HL-60/S4 treated with phorbol 12-myristate 13-acetate at 8.2 ng/mL for 4 days and 3 days (cell line): Measurements from ENCODE around the gene DCHS2.

ENCODE experiments used
- in situ Hi-C: fragments of 300-500 bp; cut with MboI; formaldehyde crosslinking; loops from 2 replicates; pipeline ENCODE4 v1.15.0; 2022; ENCODE audit warnings: low sequenced_read_pairs

Gene DCHS2

DNA sequence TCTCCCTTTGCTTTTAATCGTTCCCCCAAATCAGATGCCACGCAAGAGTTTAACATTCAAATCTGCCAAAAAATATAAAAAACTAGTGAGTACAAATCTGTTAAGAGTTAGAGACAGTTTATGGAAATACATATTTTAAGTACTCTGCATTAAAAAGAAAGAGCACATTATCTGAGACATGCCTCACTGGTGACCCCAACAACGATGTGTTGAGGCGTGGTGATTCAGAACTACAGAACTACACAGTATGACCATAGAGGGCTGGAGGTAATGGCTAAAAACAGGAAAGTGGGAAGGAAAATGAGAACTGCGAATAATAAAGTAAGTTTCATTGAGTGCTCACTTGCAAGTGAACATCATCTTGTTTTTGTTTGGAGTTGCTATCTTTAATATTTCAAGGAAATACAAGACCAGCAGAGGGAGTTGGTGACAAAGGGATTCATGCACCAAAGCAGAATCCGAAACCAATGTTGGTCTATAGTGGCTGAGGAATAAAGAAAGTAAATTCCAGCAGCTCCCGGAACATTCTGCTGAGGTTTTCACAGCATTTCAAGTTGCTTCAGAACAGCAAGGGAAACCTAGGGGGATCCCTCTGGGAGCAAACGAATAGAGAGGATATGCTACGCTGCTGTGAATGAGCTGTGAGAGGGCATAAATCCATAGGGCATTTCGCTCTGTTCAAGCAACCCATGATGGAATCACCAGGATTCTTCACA is 92.2 kb downstream of the DCHS2 start:
- in situ Hi-C loops, result no loop called here

DNA sequence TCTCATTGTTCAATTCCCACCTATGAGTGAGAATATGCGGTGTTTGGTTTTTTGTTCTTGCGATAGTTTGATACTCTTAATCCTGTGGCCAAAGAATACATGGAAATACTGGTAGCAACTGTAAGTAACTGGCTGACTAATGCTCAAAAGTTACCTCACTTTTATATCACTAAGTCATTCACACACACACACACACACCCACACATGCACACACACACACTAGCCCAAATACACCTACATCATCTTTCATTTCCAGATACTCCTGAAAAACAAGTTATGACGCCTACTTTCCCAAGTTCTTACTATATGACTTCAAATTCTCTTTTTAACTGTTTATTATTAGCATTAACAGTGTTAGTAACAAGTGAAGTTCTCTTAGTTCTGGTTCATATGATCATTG is 101.3 kb downstream of the DCHS2 start:
- in situ Hi-C loops, result no loop called here

DNA sequence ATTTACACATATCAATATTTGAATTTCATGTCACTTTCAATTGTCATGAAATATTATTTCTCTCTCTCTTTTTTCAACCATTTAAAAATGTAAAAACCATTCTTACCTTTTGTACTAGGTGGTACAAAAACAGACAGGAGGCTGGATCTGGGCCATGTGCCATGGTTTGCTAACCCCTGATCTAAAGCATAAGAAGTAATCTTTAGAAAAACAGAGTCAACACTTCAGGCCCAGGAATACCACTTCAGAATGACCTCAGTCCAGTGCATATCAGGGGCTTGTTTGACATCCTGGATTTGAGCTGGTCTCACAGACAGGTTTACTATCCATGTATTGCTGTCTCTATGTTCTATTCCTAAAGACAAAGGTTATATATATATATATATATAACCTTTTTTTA is 102.5 kb downstream of the DCHS2 start:
- in situ Hi-C loops, result no loop called here

DNA sequence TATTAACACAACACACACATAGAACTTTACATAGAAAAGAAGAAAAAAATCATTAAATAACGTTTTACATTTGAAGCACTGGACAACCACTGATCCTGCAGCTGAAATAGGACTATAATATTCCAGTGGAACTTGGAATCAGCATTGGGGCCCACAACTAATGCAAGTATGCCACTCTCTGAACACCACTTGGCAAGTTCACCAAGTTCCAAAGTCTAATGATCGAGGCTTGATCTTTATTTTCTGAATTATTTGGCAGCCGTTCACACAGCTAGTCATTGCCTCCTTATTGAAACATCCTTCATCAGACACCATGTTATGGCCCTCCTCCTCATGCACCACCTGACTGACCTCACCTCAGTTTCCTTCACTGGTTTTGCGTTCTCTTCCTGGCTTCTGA is 107.6 kb downstream of the DCHS2 start:
- in situ Hi-C loops, result no loop called here

DNA sequence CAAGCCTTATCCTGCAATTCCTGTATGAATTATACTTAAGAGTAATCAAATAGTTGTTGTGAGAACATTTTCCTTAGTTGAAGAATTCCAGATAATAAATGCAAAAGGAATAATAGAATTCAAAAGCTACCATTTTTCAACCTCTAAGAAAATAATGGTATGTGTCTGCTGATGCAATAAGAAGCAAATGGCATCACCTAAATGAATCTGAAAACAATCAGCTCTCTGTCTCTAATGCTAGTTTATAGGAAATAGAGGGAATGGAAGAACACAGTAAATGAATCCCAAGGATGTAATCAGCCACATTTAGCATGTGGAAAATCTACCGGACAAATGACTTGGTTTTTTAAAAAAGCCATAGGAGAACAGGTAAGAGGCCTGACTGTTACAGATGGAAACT is 115.1 kb downstream of the DCHS2 start:
- in situ Hi-C loops, result no loop called here

DNA sequence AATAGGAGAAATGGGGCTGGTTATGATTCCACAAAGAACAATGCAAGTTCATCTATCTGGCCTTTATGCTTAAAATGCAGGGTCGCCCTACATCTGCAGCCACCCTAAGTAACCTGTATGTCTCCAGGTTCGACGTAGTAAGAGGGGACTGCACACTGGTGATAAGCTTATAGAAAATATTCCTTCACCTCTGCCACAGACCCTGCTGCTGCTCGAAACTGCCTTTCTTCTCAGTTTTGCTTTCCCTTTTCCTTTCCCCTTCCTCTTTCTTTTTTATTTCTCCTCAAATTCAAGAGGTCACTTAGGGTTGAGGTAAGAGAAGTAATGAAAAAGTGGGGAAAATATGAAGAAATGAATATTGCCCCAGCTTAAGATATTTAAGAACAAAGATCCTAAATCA is 123.5 kb downstream of the DCHS2 start:
- in situ Hi-C loops, result no loop called here

DNA sequence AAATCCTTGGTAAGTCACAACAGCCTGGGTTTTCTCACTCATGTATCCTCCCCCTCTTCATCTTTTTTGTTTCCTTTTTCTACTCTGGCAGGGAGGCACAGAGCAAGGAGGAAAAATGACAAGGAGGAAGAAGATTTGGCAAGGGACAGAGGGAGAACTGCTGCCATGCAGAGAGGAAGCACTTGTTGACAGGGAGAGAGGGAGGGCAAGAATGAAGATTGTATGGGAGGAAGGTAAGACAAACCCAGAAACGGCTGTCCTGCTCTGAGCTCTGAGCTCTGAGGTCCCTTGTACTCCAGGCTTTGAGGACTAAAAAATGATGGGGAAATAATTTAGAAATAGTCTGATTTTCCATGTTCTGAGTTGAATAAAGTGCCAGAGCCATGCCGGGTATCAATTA is 123.9 kb downstream of the DCHS2 start:
- in situ Hi-C loops, result no loop called here

DNA sequence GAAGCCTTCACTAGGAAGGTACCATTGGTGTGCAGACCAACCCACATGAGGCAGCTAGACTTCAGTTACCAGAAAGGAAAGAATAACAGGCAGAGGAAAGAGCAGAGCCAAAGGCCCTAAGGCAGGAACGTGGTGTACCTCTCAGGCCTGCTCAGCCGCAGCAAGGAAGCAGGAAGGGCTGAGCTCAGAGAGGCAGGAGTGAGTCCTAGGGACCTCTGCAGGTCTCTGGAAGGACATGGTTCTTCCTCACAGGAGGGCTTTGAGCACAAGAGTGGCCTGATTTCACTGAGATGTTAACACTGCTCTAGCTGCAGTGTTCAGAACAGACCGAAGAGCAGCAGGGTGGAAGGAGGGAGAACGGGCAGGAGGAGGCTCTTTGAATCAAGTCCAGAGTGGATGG is 124.6 kb downstream of the DCHS2 start:
- in situ Hi-C loops, result no loop called here

DNA sequence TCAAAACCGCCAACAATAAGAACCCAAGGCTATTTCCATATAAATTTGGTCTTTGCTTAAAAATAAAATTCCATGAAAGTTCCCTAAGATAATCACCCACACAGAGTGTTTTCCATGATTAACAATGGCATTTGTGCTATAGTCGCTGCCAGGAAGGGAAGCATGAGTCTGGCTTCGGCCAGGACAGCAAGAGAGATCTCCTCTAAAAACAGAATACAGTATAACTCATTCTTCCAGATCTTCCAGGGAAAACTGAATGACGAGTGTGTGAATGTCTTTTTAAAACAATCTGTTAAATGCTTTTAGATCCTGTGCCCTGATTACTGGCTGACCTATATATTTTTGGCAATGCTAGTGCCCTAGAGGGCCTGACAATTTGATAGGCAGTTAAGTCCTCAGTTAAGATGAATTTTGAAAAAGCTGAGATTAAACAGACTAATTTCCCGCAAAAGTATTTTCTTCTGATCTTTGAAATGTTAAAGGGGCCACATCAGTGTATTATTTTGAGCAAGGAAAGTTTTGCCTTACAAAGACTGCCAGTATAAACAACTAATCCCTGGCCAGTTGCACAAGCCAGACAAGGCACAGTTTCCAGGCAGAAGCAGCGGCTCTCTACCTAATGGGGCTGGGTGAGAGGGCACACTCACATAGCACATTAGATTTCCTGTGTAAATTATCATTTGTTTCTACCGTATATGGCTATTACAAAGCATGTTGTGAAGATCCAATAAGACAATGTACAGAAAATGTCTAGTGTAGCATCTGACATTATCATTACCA is 127.3 kb downstream of the DCHS2 start:
- in situ Hi-C loops, result no loop called here

DNA sequence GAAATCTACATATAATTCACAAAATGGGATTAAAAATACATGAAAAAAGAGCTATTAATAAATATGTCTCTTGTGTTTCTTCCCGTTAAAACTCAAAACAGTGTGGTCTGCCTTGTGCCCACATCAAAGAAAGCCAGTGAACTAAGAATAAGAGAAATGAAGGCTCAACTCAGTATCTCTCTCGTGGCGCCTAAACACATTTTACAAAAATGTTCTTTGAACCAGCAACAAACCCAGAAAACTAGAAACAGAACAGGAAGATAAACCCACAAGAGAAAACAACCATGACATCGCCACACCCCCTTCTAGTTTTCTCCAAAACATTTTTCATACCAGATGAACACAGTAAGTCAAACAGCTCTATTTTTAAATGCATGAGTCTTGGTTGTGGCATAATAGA is 130.1 kb downstream of the DCHS2 start:
- in situ Hi-C loops, result no loop called here

DNA sequence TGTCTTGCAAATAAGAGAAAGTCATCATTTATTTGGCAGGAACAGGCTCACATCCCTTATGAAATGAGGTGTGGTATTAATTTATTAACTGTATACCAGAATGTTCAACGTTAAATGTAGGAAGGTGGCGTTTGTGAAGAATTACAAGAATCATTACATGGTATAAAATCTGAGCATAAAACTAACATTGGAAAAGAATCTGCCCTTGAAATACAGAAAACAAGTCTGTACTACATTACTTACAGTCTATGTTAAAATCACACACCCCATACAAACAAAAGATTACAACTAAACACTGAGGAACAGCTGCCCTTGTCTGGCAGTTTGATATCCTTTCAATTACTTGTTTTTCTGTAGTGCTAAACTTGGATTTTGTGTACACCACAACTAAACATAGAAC is 131.1 kb downstream of the DCHS2 start:
- in situ Hi-C loops, result no loop called here

DNA sequence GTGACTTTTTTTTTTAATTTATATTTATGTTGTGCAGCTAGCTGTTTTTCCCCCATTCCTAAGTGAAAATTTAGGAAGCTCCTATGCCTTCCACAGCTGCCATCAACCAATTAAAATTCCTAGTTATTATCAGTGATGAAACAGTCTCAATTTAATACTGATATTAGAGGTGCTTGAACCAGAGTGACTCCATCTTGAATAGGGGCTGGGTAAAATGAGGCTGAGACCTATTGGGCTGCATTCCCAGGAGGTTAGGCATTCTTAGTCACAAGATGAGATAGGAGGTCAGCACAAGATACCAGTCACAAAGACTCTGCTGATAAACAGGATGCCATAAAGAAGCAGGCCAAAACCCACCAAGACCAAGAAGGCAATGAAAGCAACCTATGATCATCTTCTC is 136.7 kb downstream of the DCHS2 start:
- in situ Hi-C loops, result no loop called here

DNA sequence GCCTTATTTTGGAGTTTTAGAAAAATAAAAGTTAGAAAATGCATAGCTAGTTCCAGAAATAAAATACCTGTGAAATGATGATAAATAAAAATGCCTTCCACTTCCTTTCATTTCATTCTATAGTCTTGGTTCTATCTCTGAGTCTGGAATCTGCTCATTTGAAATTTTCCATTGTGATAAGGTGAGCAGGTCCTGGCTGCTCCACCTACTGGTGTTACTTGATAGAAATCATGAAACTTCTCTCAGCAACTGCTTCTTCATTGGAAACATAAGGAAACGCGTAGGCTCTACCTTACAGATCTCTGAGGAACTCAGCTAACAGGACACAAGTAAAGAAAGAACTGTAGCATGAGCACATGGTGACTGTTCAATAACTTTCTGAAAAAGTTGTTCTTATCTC is 141.8 kb downstream of the DCHS2 start:
- in situ Hi-C loops, result no loop called here

DNA sequence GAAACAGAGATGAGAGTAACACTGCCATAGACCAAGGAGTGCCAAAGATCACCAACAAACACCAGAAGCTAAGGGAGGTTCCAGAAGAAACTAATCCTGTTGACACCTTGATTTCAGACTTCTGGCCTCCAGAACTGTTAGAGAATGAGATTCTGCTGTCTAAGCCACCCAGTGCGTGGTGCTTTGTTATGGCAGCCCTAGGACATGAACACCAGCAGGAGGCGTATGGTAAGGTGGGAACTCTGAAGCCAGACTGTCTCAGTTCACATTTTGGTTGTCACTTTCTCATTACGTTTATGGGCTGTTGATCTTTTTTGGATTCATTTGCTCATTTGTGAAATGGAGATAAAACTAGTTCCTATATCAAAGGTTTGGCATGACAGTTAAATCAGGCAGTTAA is 142.9 kb downstream of the DCHS2 start:
- in situ Hi-C loops, result no loop called here

DNA sequence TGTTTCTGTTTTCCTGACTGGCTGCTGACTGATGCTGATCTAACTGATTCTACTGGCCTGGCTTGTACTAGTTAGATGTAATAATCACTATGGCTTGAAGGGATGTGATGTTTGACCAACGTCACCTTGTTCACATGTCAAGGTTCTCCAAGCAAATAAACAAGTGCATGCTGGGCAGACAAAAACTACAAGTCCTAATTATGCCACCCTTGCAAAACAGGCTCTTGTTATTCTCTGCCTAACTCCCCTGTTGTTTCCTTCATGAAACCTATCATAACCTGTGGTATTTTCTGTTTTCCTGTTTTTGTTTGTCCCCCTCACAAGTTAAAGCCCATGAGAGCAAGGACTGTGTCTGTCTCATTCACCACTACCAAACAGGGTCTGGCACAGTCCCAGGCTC is 146.2 kb downstream of the DCHS2 start:
- in situ Hi-C loops, result no loop called here

DNA sequence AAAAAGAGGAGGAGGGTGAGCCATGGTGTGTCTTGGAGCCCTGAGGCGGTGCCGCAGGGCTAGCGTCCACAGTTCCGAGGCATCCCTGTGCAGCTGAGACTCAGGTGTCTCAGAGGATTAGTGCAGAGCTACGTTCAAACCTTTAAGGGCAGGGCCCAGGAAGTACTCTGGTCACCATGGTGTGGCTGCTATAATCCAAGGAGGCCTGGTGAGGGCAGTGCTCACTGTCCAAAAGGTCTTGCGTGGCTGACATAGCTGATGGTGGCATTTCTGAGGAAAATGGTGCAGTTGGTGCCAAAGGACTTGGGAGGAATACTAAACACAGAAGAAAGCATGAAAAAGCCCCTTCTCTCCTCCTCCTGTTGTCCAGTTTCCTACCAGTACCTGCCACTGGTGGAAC is 146.9 kb downstream of the DCHS2 start:
- in situ Hi-C loops, result no loop called here

DNA sequence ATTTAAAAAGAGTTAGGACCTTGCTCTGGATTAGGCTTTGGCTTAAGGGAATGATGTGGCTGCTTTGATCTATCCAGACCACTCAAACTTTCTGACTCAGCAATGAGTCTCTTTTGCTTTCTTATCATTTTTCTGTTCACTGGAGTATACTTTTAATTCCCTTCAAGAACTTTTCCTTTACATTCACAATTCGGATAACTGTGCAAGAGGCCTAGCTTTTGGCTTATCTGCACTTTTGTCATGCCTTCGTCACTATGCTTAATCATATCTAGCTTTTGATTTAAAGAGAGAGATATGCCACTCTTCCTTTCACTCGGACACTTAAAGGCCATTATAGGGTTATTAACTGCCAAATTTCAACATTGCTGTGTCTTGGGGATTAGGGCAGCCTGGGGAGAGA is 147.9 kb downstream of the DCHS2 start:
- in situ Hi-C loops, result no loop called here

DNA sequence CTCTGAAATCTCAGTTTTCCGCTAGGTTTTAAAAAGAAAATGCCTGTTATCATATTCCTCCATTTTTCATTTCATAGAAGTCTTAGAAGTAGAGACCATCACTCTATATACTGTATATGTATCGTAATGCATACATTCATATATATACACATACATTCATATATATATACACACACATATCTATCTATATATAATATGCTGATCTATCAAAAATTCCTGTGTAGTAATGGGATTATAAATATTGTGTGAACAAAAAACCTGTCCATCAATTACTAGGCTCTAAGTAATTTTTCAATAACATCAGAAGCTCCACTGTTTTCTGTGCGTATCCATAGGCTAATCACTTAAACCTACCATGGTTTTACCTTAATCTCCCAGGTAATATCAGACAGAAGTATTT is 150.2 kb downstream of the DCHS2 start:
- in situ Hi-C loops, result no loop called here

DNA sequence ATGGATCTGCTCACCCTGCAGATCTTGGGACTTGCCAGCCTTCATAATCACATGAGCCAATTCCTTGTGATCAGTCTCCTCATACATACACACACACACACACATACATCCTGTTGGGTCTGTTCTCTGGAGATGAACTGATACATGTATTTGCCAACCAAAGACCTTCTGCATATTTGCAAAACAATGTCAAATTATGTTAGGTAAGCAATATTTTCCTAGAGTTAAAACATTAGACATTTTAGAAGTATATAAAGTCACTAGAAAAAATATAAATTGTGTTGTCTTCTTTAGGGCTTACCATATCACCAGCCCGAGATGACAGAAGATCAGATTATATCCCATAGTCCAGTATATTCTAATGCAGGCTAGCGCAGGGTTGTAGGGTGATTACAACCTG is 156.0 kb downstream of the DCHS2 start:
- in situ Hi-C loops, result no loop called here

DNA sequence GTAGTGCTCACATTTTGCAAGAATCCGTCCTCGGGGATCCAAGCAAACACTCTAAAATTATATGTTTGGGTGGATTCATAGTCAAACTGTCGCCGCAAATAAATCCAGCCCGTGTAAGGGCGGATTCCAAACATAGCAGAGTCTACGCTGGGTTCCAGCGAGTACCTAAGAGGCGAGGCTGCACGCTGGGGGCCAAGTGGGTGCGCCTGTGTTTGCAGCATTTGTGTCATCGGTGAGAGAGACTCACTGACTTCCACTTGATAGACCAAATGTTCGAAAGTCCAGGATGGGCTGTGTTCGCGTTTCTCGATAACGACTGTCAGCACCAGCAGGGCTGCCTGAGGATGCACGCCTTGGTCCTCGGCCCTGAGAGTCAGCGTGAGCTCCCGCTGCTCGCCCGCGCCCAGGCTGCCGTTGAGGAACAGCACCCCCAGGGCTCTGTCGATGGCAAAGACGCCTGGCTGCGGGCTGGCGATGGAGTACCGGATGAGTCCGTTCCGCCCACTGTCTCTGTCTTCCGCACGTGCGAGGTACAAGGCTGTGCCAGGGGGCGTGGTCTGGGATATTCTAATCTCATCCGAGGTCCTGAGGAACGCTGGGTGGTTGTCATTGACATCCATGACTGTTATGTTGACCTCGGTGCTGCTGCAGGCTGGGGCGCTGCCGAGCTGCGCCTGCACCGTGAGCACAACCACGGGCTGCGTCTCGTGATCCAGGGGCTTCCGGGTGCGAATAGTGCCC is 158.7 kb downstream of the DCHS2 start:
- in situ Hi-C loops, result no loop called here

DNA sequence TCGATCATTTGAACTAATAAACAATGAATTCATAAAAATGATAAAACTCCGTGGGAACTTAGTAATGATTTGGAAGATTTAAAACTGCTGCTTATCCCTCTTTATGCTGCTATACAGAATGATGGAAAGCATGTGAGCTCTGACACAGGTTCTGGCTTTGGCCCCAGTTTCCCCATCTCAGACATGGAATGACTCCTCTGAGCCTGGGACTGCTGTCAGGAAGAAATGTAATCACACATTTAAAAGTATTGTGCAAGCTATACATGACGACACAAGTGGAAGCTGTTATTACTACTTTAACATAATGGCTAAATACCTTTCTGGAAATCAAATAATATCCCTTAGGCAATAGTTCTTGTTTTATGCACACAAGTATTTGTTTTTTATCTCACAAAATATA is 161.7 kb downstream of the DCHS2 start:
- in situ Hi-C loops, result no loop called here

DNA sequence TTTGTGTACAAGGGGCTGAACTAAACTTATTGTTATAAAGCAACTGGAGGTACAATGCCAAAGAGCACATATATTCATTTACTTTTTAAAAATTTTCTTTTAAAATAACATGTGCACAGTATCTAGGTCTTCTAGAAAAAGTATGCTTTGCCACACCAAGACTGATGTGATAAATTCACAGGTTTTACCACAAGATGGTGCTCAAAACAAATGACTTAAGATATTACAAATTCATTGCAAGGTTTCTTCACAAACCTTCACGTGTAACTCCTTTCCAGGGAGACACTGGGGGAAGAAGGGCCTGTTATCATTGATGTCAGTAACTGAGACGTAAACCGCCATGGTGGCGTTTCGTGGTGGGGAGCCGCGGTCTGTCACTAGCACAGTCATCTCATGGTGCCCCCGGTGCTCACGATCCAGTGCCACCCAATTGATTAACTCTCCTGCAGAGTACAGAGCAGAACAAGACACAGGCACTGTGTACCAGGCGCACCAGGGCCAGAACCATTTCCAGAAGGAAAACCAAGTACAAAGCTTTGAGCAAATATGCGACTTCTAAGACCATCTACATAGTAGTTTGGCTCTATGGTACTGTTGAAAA is 162.2 kb downstream of the DCHS2 start:
- in situ Hi-C loops, result no loop called here
